Astrocyte of the spinal cord (primary cell): ENCODE data around the gene INO80E.

Experiments
- DNase-seq: peaks from one replicate; pipeline ENCODE4 v3.0.0; 2011; ENCODE audit warnings: low read depth, low spot score
- H3K4me3 ChIP-seq: 2 replicates; pipeline ENCODE4 v1.5.1; 2011; ENCODE audit warnings: low read depth, mild to moderate bottlenecking, low read length, moderate library complexity
- in situ Hi-C: cut with HindIII; loops from 2 replicates; pipeline ENCODE4 v1.10.0; 2017; ENCODE audit warnings: low sequenced_read_pairs
- TF ChIP-seq, protein P1 (sequence below): IDR thresholded peaks from 2 replicates; pipeline ENCODE4 v1.5.1; 2012; ENCODE audit warnings: low read depth, mild to moderate bottlenecking, low read length, inconsistent platforms

Gene INO80E

GRCh38 chr16:29988346-29989075 lies 7.5 kb upstream of the INO80E start:
- DNase-seq, result no peak
- TF ChIP-seq, protein P1, sequence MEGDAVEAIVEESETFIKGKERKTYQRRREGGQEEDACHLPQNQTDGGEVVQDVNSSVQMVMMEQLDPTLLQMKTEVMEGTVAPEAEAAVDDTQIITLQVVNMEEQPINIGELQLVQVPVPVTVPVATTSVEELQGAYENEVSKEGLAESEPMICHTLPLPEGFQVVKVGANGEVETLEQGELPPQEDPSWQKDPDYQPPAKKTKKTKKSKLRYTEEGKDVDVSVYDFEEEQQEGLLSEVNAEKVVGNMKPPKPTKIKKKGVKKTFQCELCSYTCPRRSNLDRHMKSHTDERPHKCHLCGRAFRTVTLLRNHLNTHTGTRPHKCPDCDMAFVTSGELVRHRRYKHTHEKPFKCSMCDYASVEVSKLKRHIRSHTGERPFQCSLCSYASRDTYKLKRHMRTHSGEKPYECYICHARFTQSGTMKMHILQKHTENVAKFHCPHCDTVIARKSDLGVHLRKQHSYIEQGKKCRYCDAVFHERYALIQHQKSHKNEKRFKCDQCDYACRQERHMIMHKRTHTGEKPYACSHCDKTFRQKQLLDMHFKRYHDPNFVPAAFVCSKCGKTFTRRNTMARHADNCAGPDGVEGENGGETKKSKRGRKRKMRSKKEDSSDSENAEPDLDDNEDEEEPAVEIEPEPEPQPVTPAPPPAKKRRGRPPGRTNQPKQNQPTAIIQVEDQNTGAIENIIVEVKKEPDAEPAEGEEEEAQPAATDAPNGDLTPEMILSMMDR, result no peak
- H3K4me3 ChIP-seq, result no peak overlapping the region
- in situ Hi-C loops, result no loop called here

DNA sequence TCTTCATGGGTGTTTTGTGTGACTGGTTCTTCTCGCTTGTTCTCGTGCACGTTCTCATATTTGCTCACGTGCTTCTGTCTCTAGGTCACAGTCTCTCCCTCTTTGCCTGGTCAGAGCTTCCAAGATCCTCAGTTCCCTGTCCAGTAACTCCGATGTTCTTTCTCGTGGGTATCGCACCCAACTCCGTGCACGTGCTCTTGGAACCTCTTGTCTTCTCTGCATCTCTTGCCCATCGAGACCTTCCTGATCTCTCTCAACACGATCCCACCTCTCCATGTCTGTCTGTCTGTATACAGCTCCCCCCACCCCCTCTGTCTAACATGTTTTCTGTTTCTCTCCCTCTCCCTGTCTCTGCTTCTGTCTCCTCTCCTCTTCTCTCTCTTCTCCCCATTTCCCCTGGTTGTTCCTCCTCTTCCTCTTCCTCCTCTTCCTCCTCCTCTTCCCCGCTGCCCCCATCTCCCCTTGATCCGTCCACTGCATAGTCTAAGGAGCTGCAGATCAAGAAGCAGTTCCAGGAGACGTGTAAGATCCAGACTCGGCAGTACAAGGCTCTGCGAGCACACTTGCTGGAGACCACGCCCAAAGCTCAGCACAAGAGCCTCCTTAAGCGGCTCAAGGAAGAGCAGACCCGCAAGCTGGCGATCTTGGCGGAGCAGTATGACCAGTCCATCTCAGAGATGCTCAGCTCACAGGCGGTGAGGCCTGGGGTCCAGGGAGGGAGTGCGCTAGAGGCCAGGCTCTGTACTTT lies 6.8 kb upstream of the INO80E start:
- no peak for DNase-seq
- in situ Hi-C loops, result no loop called here
- TF ChIP-seq, protein P1, result no peak

DNA sequence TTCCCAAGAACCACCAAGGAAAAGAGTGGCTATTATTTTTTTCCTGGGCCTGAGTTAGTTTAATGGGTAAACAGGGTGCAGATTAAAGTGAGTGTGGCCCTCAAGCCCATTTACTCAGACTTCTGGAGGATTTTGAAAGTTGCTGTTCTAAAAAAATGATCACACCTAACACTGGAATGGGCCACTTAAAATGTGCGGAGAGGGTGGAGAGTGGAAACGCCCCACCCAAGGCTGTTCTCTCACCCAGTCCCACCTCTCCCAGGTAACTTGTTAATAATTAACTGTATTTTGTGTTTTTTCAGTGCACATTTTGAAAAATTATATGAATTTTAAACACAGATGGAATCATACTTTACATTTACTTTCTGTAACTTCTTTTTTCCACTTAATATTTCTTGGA lies 6.0 kb upstream of the INO80E start:
- TF ChIP-seq, protein P1, result no peak
- no peak for DNase-seq
- in situ Hi-C loops, result no loop called here
- no peak overlapping the region for H3K4me3 ChIP-seq

More for the DNA sequence above, 6.8 kb upstream of the INO80E start:
- H3K4me3 ChIP-seq, result no peak overlapping the region

- no peak overlapping the region for H3K4me3 ChIP-seq
- no peak for DNase-seq
- in situ Hi-C loops, result no loop called here
- TF ChIP-seq, protein P1, result no peak
These were observed 5.0 kb upstream of the INO80E start for GRCh38 chr16:29990883-29991570.

- in situ Hi-C loops, result no loop called here
- TF ChIP-seq, protein P1, result no peak
- H3K4me3 ChIP-seq, result no peak overlapping the region
- DNase-seq, result no peak
These were observed 4.5 kb upstream of the INO80E start for GRCh38 chr16:29991571-29991904.

- in situ Hi-C loops, result no loop called here
- DNase-seq, result peak; percentile 35
- TF ChIP-seq, protein P1, result no peak
- H3K4me3 ChIP-seq, result no peak overlapping the region
These were observed 3.6 kb upstream of the INO80E start for GRCh38 chr16:29992344-29992967.
